Measurements from ENCODE around the gene ODAD4. TPM values are rescaled to one million over a fixed set of nuclear protein-coding genes. Genes with fewer than 3 reads are reported as not detected.

The ODAD4 gene
- total RNA-seq, 1 donor from 2014 or later: 1.0 TPM

DNA sequence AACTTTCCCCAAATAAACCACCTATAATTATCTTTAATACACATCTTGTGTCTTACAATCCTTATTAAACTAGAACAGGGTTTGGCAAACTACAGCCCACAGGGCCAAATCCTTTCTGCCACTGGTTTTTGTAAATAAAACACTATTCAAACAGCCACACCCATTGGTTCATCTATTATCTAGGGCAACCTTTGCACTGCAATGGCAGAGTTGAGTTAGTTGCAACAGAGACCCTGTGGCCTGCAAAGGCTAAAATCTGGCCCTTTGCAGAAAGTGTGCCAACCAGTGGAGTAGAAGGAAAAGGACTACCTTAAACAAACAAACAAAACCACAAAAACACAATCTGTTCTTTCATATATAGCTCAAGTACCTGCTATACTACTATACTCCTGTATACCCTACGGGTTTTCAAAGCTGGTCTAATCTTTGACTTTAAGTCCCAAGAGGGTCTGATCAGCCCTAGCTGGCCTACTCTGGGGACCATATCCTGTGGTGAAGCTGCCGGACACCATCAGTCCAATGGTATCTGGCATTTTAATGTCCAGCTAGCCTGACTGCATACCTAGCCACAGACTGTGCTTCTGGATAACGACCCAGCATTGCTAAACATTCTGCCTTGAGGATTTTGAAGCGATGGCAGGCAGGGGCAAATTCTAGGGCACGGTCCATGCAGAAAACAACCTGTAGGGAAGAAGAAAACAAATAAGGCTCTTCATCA lies 59.4 kb downstream of the ODAD4 start:
- no peak overlapping the region for H3K4me3 ChIP-seq (ENCODE audit: low read length in 3 of 3)
- H3K4me1 ChIP-seq (ENCODE audit: control insufficient read depth in 3 of 3, insufficient read depth in 3 of 3, low read length in 3 of 3): peaks cover 3 to 11% (median 5%) of the 10 kb centered on the region in 3 donors
- no peak overlapping the region for H3K27ac ChIP-seq (ENCODE audit: low read depth, low read length)
- no peak overlapping the region for H3K9ac ChIP-seq (ENCODE audit: low read depth in 1 of 3, low read length in 3 of 3)
- H3K36me3 ChIP-seq (ENCODE audit: control insufficient read depth in 3 of 3, insufficient read depth in 3 of 3, low read length in 3 of 3): peaks cover 49 to 69% (median 60%) of the 10 kb centered on the region in 3 donors
- no peaks in the 10 kb centered on the region for H3K9me3 ChIP-seq (ENCODE audit: control insufficient read depth in 3 of 3, low read length in 3 of 3)
- H3K27me3 ChIP-seq (ENCODE audit: control insufficient read depth in 3 of 3, insufficient read depth in 3 of 3, low read length in 3 of 3): no peaks in the 10 kb centered on the region

- Histone ChIP-seq H3K9me3 (ENCODE audit: control insufficient read depth in 3 of 3, low read length in 3 of 3) (no peaks in the 10 kb centered on the region), H3K27me3 (ENCODE audit: control insufficient read depth in 3 of 3, insufficient read depth in 3 of 3, low read length in 3 of 3) (no peaks in the 10 kb centered on the region), H3K9ac (ENCODE audit: low read depth in 1 of 3, low read length in 3 of 3) (peak overlapping the region in 1 of 3 donors; percentile 27), H3K4me1 (ENCODE audit: control insufficient read depth in 3 of 3, insufficient read depth in 3 of 3, low read length in 3 of 3) (peaks cover 3 to 11% (median 5%) of the 10 kb centered on the region in 3 donors), H3K36me3 (ENCODE audit: control insufficient read depth in 3 of 3, insufficient read depth in 3 of 3, low read length in 3 of 3) (peaks cover 62 to 76% (median 70%) of the 10 kb centered on the region in 3 donors), H3K27ac (ENCODE audit: low read depth, low read length) (peak overlapping the region; percentile 32), H3K4me3 (ENCODE audit: low read length in 3 of 3) (no peak overlapping the region)
Observed at GRCh38 chr17:41992576-41992975, 62.2 kb downstream of the ODAD4 start.

DNA sequence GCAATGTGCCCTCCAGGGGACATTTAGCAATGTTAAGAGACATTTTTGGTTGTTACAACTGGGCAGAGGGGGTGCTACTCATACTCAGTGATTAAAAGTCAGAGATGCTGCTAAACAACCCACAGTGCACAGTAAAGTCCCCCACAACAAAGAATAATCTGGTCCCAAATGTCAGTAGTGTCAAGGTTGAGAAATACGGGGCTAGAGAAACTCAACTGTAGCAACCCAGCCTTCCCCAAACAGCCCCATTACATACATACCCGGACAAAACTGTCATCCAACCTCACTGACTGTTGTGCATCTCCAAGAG lies 66.4 kb downstream of the ODAD4 start:
- Histone ChIP-seq H3K27me3 (ENCODE audit: control insufficient read depth in 3 of 3, insufficient read depth in 3 of 3, low read length in 3 of 3) (no peaks in the 10 kb centered on the region), H3K4me3 (ENCODE audit: low read length in 3 of 3) (no peak overlapping the region), H3K27ac (ENCODE audit: low read depth, low read length) (no peak overlapping the region), H3K9me3 (ENCODE audit: control insufficient read depth in 3 of 3, low read length in 3 of 3) (no peaks in the 10 kb centered on the region), H3K36me3 (ENCODE audit: control insufficient read depth in 3 of 3, insufficient read depth in 3 of 3, low read length in 3 of 3) (peaks cover 43 to 68% (median 61%) of the 10 kb centered on the region in 3 donors), H3K9ac (ENCODE audit: low read depth in 1 of 3, low read length in 3 of 3) (no peak overlapping the region), H3K4me1 (ENCODE audit: control insufficient read depth in 3 of 3, insufficient read depth in 3 of 3, low read length in 3 of 3) (peaks cover 3 to 22% (median 13%) of the 10 kb centered on the region in 3 donors)

DNA sequence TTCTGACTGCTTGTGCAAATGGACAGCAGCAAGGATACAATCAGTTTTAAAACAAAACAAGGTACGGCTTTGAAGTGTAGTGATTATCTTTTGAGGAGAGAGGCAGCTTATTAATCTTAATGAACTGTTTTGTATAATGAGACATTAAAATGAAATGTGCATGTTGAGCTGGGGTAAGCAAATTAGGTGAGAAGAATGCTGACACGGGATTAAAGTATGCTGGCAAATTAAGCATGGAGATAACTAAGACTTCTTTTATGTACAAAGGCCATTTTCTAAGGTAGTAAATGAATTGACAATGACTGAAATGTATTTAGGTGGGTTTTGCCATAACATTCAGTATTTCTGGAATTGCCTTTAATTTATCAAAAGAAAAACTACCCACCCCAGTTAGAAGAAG lies 68.1 kb downstream of the ODAD4 start:
- H3K9ac ChIP-seq (ENCODE audit: low read depth in 1 of 3, low read length in 3 of 3): no peak overlapping the region
- H3K27me3 ChIP-seq (ENCODE audit: control insufficient read depth in 3 of 3, insufficient read depth in 3 of 3, low read length in 3 of 3): no peaks in the 10 kb centered on the region
- H3K4me1 ChIP-seq (ENCODE audit: control insufficient read depth in 3 of 3, insufficient read depth in 3 of 3, low read length in 3 of 3): peaks cover 5 to 19% (median 17%) of the 10 kb centered on the region in 3 donors
- no peak overlapping the region for H3K27ac ChIP-seq (ENCODE audit: low read depth, low read length)
- peaks cover 37 to 67% (median 61%) of the 10 kb centered on the region in 3 donors for H3K36me3 ChIP-seq (ENCODE audit: control insufficient read depth in 3 of 3, insufficient read depth in 3 of 3, low read length in 3 of 3)
- no peak overlapping the region for H3K4me3 ChIP-seq (ENCODE audit: low read length in 3 of 3)
- no peaks in the 10 kb centered on the region for H3K9me3 ChIP-seq (ENCODE audit: control insufficient read depth in 3 of 3, low read length in 3 of 3)

DNA sequence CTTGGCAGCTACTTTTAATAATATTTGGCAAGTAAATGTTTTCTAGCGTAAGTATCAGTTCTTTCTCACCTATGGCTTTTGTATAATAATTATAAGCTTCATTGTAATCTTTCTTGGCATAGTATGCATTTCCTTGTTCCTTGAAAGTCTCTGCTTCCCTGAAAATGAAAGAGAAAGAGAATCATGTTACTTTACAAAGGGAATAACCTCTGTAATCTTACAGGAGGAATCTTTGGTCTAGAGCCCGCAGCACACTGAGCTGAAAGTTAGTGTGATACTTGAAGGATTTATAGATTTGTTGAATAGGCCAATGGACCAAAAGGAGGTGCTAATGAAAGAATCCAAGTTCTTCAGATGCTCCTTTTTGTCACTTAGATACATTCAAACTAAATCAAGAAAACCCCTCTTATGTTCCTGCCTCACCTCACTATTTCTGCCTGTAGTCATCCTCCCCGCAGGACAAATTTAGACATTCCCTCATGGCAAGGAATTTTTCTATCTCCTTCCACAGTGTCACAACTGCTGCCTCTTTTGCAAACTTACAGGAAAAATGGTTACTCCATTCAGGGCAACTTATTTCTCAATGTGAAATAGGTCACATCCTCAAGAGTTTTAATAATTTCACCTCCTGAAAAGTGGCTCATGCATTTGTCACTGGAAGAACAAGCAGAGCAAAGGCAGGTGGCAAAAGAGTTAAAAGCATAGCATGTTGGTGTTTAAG lies 70.2 kb downstream of the ODAD4 start:
- H3K4me3 ChIP-seq (ENCODE audit: low read length in 3 of 3): no peak overlapping the region
- H3K9me3 ChIP-seq (ENCODE audit: control insufficient read depth in 3 of 3, low read length in 3 of 3): no peaks in the 10 kb centered on the region
- peaks cover 26 to 56% (median 48%) of the 10 kb centered on the region in 3 donors for H3K36me3 ChIP-seq (ENCODE audit: control insufficient read depth in 3 of 3, insufficient read depth in 3 of 3, low read length in 3 of 3)
- H3K9ac ChIP-seq (ENCODE audit: low read depth in 1 of 3, low read length in 3 of 3): no peak overlapping the region
- peaks cover 5 to 24% (median 17%) of the 10 kb centered on the region in 3 donors for H3K4me1 ChIP-seq (ENCODE audit: control insufficient read depth in 3 of 3, insufficient read depth in 3 of 3, low read length in 3 of 3)
- no peaks in the 10 kb centered on the region for H3K27me3 ChIP-seq (ENCODE audit: control insufficient read depth in 3 of 3, insufficient read depth in 3 of 3, low read length in 3 of 3)
- H3K27ac ChIP-seq (ENCODE audit: low read depth, low read length): peak overlapping the region; percentile 45

DNA sequence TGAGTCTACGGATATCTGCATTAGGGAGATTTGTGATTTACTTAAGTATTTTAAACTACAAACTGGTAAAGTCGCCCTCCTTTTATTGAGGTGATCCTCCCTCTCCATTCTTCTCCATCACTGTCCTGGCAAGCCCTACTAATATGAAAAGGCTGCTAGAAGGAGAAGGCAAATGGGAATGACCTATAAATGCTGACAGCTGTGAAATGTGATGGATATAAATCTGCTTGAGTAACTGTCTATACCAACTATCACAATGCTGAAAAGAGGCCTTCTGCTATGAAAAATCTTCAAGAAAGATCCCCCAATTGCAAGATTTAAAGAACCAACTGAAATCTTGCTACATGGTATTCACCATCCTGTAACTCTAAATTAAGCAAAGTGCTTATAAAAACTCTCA lies 71.3 kb downstream of the ODAD4 start:
- Histone ChIP-seq H3K36me3 (ENCODE audit: control insufficient read depth in 3 of 3, insufficient read depth in 3 of 3, low read length in 3 of 3) (peaks cover 16 to 45% (median 37%) of the 10 kb centered on the region in 3 donors), H3K4me3 (ENCODE audit: low read length in 3 of 3) (no peak overlapping the region), H3K9ac (ENCODE audit: low read depth in 1 of 3, low read length in 3 of 3) (no peak overlapping the region), H3K27ac (ENCODE audit: low read depth, low read length) (no peak overlapping the region), H3K4me1 (ENCODE audit: control insufficient read depth in 3 of 3, insufficient read depth in 3 of 3, low read length in 3 of 3) (peaks cover 5 to 24% (median 17%) of the 10 kb centered on the region in 3 donors), H3K27me3 (ENCODE audit: control insufficient read depth in 3 of 3, insufficient read depth in 3 of 3, low read length in 3 of 3) (no peaks in the 10 kb centered on the region), H3K9me3 (ENCODE audit: control insufficient read depth in 3 of 3, low read length in 3 of 3) (no peaks in the 10 kb centered on the region)

GRCh38 chr17:42002175-42002791 lies 71.9 kb downstream of the ODAD4 start:
- H3K9me3 ChIP-seq (ENCODE audit: control insufficient read depth in 3 of 3, low read length in 3 of 3): no peaks in the 10 kb centered on the region
- no peaks in the 10 kb centered on the region for H3K27me3 ChIP-seq (ENCODE audit: control insufficient read depth in 3 of 3, insufficient read depth in 3 of 3, low read length in 3 of 3)
- H3K9ac ChIP-seq (ENCODE audit: low read depth in 1 of 3, low read length in 3 of 3): no peak overlapping the region
- no peak overlapping the region for H3K27ac ChIP-seq (ENCODE audit: low read depth, low read length)
- peaks cover 5 to 24% (median 20%) of the 10 kb centered on the region in 3 donors for H3K4me1 ChIP-seq (ENCODE audit: control insufficient read depth in 3 of 3, insufficient read depth in 3 of 3, low read length in 3 of 3)
- H3K4me3 ChIP-seq (ENCODE audit: low read length in 3 of 3): no peak overlapping the region
- peaks cover 11 to 39% (median 32%) of the 10 kb centered on the region in 3 donors for H3K36me3 ChIP-seq (ENCODE audit: control insufficient read depth in 3 of 3, insufficient read depth in 3 of 3, low read length in 3 of 3)

DNA sequence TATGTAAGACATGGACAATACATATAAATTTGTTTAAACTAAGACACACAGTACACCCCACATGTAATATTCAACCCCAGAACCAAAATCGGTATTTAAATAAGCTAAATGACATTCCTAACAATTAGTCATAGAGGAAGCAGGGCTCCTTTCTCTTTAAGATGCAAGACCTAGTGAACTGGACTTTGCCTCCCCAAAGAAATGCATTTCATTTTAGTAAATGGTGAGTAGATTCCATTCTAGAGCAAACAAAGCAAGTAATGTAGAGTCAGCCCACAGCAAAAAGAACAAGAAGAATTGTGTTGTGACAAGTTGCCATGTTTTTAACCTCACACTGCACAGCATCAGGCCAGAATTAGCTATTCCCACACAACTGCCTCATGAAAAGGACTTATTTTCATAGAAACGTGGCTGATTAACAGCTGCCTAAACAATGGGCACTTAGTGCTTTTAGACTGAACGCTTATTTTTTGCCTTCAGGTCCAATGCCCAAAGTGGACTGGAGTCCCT lies 72.4 kb downstream of the ODAD4 start:
- Histone ChIP-seq H3K9ac (ENCODE audit: low read depth in 1 of 3, low read length in 3 of 3) (no peak overlapping the region), H3K4me1 (ENCODE audit: control insufficient read depth in 3 of 3, insufficient read depth in 3 of 3, low read length in 3 of 3) (peaks cover 8 to 24% (median 23%) of the 10 kb centered on the region in 3 donors), H3K36me3 (ENCODE audit: control insufficient read depth in 3 of 3, insufficient read depth in 3 of 3, low read length in 3 of 3) (peaks cover 7 to 33% (median 26%) of the 10 kb centered on the region in 3 donors), H3K9me3 (ENCODE audit: control insufficient read depth in 3 of 3, low read length in 3 of 3) (no peaks in the 10 kb centered on the region), H3K4me3 (ENCODE audit: low read length in 3 of 3) (no peak overlapping the region), H3K27ac (ENCODE audit: low read depth, low read length) (no peak overlapping the region), H3K27me3 (ENCODE audit: control insufficient read depth in 3 of 3, insufficient read depth in 3 of 3, low read length in 3 of 3) (no peaks in the 10 kb centered on the region)

- peaks cover 8 to 36% (median 33%) of the 10 kb centered on the region in 3 donors for H3K4me1 ChIP-seq (ENCODE audit: control insufficient read depth in 3 of 3, insufficient read depth in 3 of 3, low read length in 3 of 3)
- H3K9me3 ChIP-seq (ENCODE audit: control insufficient read depth in 3 of 3, low read length in 3 of 3): no peaks in the 10 kb centered on the region
- H3K27me3 ChIP-seq (ENCODE audit: control insufficient read depth in 3 of 3, insufficient read depth in 3 of 3, low read length in 3 of 3): no peaks in the 10 kb centered on the region
- no peak overlapping the region for H3K27ac ChIP-seq (ENCODE audit: low read depth, low read length)
- peaks cover 0 to 17% (median 12%) of the 10 kb centered on the region in 3 donors for H3K36me3 ChIP-seq (ENCODE audit: control insufficient read depth in 3 of 3, insufficient read depth in 3 of 3, low read length in 3 of 3)
- H3K4me3 ChIP-seq (ENCODE audit: low read length in 3 of 3): no peak overlapping the region
- H3K9ac ChIP-seq (ENCODE audit: low read depth in 1 of 3, low read length in 3 of 3): no peak overlapping the region
Observed at GRCh38 chr17:42005166-42005565, 74.7 kb downstream of the ODAD4 start.

All from skeletal muscle tissue (tissue), 4 donors.